GM21390 (cell line): ENCODE data around the gene SMIM24.
"Not testable (repeated sequence)": the region's sequence is repeated elsewhere in the genome, so short reads cannot be mapped to it uniquely, and the experiment has no call there.

Experiments used
- ATAC-seq: cut with Tn5 transposase; IDR thresholded peaks from one replicate; pipeline ENCODE4 v1.9.1; 2021; ENCODE audit not compliant: unreplicated experiment

SMIM24 gene

DNA sequence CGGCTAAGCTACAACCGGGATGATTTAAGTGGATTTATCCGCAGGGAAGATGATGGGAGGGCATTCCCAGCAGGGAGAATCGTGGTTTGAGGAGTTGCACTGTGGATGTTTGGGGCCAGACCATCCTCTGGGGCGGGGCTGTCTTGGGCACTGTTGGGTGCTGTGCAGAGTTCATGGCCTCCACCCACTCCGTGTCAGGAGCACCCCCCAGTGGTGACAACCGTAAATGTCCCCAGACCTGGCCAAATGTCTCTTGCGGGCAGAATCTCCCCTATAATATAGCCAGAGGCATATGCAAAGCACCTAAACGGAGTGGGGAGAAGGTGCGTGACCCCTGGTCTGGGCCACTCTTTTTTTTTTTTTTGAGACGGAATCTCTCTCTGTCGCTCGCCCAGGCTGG lies 40.2 kb downstream of the SMIM24 start:
- ATAC-seq, result no peak

DNA sequence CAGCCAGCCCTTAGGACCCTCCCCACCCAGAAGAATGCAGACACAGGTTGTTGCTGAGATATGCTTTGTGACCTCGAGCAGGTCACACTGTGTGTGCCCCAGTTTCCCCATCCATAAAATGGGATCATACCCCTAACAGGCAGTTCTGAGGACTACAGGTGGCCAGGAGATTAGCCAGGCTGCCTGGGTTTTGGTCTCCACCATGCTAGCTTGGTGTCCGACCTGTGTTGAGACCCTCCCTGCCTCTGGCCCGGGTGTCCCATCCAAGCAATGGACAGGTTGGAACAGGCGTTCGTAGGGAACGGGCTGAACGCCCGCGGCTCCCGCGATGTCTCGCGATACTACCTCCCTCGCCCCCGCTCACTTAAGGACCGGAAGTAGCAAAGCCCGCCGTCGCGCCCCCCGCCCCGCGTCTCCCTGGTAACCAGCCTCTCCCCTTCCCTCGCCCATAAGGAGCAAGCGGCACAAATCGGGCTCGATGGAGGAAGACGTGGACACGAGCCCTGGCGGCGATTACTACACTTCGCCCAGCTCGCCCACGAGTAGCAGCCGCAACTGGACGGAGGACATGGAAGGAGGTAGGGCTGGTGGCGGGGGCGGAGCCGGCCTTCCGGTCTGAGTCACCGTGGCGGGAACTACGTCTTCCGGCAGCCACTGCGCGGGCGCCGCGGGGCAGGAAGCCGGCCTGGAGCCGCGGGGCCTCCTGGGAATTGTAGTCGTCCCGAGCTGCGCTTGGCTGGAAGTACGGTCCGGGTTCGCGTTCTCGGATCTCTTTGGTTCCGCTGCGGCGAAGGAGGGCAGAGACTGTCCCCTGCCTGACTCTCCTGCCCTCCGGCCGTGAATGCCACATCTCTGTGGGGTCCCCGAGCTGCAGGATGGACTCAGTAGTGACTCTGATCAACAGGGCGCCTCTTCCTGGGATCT lies 45.4 kb downstream of the SMIM24 start:
- peak; percentile 74 for ATAC-seq

DNA sequence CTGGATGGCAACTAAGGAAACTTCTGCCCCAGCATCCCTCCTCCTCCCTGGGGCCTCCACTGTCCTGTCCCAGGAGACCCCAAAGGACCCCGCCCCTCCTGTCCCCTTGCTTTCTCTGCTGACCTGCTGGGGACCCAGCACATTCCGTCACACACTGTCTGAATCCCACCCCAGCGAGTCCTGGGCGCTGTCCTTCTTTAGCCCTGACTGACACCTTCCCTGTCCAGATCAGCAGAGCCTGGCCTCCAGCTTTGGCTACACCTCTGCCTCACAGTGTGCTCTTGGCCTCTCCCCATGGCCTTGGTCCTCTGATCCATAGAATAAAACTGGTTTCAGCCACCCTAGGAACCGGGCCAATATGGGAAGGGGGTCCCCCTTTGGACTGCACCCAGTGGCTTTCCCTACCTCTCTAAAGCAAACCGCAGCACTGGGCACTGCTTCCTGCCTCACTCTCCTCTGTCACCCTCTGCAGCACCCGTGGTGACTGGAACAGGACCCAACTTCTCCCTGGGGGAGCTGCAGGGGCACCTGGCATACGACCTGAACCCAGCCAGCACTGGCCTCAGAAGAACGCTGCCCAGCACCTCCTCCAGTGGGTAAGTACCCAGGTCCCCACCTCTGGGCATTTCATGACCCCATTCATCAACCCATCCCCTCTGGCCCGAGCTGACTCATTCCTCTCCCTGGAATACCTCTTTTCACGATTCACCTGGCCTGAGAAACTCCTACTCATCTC lies 46.4 kb downstream of the SMIM24 start:
- no peak for ATAC-seq

DNA sequence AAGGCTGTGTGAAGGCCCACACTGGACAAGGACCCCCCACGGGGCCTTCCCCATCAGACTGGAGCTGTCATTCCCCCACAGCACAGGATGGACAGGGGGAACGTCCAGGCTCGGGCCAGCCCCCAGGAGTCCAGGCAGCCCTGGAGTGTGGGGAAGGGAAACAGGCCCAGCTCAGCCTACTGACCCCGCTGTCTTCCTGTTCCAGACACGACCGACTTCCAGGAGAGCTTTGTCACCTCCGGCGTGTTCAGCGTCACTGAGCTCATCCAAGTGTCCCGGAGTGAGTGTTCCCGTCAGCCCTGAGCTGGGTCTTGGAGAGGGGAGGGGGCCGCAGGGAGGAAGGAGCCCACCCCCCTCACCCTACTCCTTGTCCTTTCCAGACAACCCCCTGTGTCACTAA lies 47.0 kb downstream of the SMIM24 start:
- no peak for ATAC-seq

DNA sequence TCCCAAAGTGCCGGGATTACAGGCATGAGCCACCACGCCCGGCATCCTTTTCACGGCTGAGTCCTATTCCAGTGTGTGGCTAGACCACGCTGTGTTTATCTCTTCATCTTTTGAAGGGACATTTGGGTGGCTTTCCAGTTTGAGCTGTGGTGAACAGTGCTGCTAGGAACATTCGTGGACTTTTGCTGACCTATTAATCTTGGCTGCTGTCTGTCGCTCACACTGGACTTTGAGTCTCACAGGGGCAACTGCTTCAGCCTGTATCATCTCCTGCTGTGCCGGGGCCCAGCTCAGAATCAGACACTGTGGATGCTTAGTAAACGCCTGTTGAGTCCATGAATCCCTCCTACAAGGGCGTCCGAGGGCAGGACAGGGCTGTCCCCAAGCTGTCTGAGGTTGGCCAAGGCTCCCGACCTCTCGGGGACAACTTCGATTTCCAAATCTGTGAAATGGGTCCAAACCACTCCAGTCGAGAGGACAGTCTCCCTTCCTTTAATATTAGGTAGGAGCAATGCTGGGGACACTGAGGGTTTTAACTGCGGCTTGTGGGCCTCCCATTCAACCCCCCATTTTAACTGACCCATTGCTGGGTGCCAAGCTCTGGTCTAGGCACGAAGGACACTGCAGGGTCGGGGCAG lies 48.4 kb downstream of the SMIM24 start:
- ATAC-seq, result no peak

DNA sequence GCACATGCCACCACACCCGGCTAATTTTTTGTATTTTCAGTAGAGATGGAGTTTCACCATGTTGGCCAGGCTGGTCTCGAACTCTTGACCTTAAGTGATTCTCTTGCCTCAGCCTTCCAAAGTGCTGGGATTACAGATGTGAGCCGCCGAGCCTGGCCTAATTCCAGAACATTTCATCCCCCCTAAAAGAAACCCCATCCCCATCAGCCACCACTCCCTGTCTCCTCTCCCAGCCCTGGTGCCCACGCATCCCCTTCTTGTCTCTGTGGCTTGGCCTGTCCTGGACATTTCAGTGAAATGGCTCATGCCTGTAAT lies 50.0 kb downstream of the SMIM24 start:
- not testable (repeated sequence) for ATAC-seq

DNA sequence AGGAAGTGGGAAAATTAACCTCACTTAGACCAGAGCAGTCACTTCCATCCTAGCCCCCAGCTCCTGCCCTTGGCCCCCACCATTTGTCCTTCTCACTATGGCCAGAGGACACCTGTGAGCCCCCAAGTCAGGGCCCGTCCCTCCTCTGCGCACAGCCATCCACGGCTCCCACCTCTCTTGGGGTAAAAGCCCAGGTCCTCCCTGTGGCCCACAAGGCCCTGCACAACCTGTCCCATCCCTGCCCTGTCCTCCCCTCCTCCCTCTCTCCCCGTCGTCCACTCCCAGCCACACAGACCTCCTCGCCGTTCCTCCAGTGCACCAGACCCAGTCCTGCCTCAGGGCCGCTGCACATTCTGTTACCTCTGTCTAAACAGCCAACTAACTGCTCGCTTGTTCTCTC lies 53.9 kb downstream of the SMIM24 start:
- no peak for ATAC-seq
